Activated naive CD8-positive, alpha-beta T cell (primary cell): ENCODE data around the gene LRMDA.

ENCODE experiments used
- H3K27ac Mint-ChIP-seq: one replicate; pipeline ENCODE4 v1.8.0; 2021; ENCODE audit warnings: mixed read lengths
- H3K27me3 Mint-ChIP-seq: one replicate; pipeline ENCODE4 v1.8.0; 2021; ENCODE audit warnings: mixed read lengths
- H3K36me3 Mint-ChIP-seq: one replicate; pipeline ENCODE4 v1.8.0; 2021; ENCODE audit warnings: mixed read lengths
- H3K4me1 Mint-ChIP-seq: one replicate; pipeline ENCODE4 v1.8.0; 2021; ENCODE audit warnings: low read depth, mixed read lengths
- H3K4me3 Mint-ChIP-seq: one replicate; pipeline ENCODE4 v1.8.0; 2021; ENCODE audit warnings: mild to moderate bottlenecking, mixed read lengths
- H3K9me3 Mint-ChIP-seq: one replicate; pipeline ENCODE4 v1.8.0; 2021; ENCODE audit warnings: low read depth, mixed read lengths

The LRMDA gene

GRCh38 chr10:75646916-75647315 lies 215.5 kb downstream of the LRMDA start:
- Mint-ChIP-seq H3K4me3 (no peak overlapping the region), H3K36me3 (no peaks in the 10 kb centered on the region), H3K4me1 (no peaks in the 10 kb centered on the region), H3K27ac (no peak overlapping the region), H3K9me3 (peaks cover 6% of the 10 kb centered on the region), H3K27me3 (peaks cover 9% of the 10 kb centered on the region)

- no peaks in the 10 kb centered on the region for H3K4me1 Mint-ChIP-seq
- H3K27me3 Mint-ChIP-seq, result peaks cover 9% of the 10 kb centered on the region
- H3K36me3 Mint-ChIP-seq, result no peaks in the 10 kb centered on the region
- no peak overlapping the region for H3K27ac Mint-ChIP-seq
- H3K9me3 Mint-ChIP-seq, result peaks cover 6% of the 10 kb centered on the region
- no peak overlapping the region for H3K4me3 Mint-ChIP-seq
Measured at GRCh38 chr10:75647675-75648074, 216.3 kb downstream of the LRMDA start.

- Mint-ChIP-seq H3K27ac (no peak overlapping the region), H3K36me3 (no peaks in the 10 kb centered on the region), H3K4me1 (no peaks in the 10 kb centered on the region), H3K9me3 (peaks cover 6% of the 10 kb centered on the region), H3K4me3 (no peak overlapping the region), H3K27me3 (peaks cover 9% of the 10 kb centered on the region)
Measured at GRCh38 chr10:75648351-75648750, 216.9 kb downstream of the LRMDA start.

GRCh38 chr10:75648854-75649253 lies 217.4 kb downstream of the LRMDA start:
- H3K27me3 Mint-ChIP-seq, result peaks cover 11% of the 10 kb centered on the region

GRCh38 chr10:75649466-75649865 lies 218.0 kb downstream of the LRMDA start:
- Mint-ChIP-seq H3K27me3 (peaks cover 12% of the 10 kb centered on the region), H3K36me3 (no peaks in the 10 kb centered on the region), H3K27ac (no peak overlapping the region), H3K4me1 (no peaks in the 10 kb centered on the region), H3K9me3 (peaks cover 6% of the 10 kb centered on the region), H3K4me3 (no peak overlapping the region)

More at GRCh38 chr10:75648854-75649253, 217.4 kb downstream of the LRMDA start:
- Mint-ChIP-seq H3K27ac (no peak overlapping the region), H3K4me1 (no peaks in the 10 kb centered on the region), H3K9me3 (peaks cover 6% of the 10 kb centered on the region), H3K4me3 (no peak overlapping the region), H3K36me3 (no peaks in the 10 kb centered on the region)

- Mint-ChIP-seq H3K27me3 (peaks cover 12% of the 10 kb centered on the region), H3K4me1 (no peaks in the 10 kb centered on the region), H3K9me3 (peaks cover 6% of the 10 kb centered on the region), H3K4me3 (no peak overlapping the region), H3K27ac (no peak overlapping the region), H3K36me3 (no peaks in the 10 kb centered on the region)
Measured at GRCh38 chr10:75650648-75651047, 219.2 kb downstream of the LRMDA start.

- no peaks in the 10 kb centered on the region for H3K4me1 Mint-ChIP-seq
- no peak overlapping the region for H3K4me3 Mint-ChIP-seq
- H3K36me3 Mint-ChIP-seq, result no peaks in the 10 kb centered on the region
- H3K9me3 Mint-ChIP-seq, result peaks cover 6% of the 10 kb centered on the region
- H3K27me3 Mint-ChIP-seq, result peaks cover 12% of the 10 kb centered on the region
- no peak overlapping the region for H3K27ac Mint-ChIP-seq
Measured at GRCh38 chr10:75651417-75651816, 220.0 kb downstream of the LRMDA start.

- Mint-ChIP-seq H3K36me3 (no peaks in the 10 kb centered on the region), H3K27me3 (peaks cover 18% of the 10 kb centered on the region), H3K4me1 (no peaks in the 10 kb centered on the region), H3K9me3 (peaks cover 6% of the 10 kb centered on the region), H3K4me3 (no peak overlapping the region), H3K27ac (no peak overlapping the region)
Measured at GRCh38 chr10:75652146-75652740, 220.8 kb downstream of the LRMDA start.

- H3K4me1 Mint-ChIP-seq, result no peaks in the 10 kb centered on the region
- H3K9me3 Mint-ChIP-seq, result peaks cover 6% of the 10 kb centered on the region
- H3K27me3 Mint-ChIP-seq, result peaks cover 18% of the 10 kb centered on the region
- H3K36me3 Mint-ChIP-seq, result no peaks in the 10 kb centered on the region
- no peak overlapping the region for H3K4me3 Mint-ChIP-seq
- H3K27ac Mint-ChIP-seq, result no peak overlapping the region
Measured at GRCh38 chr10:75653761-75654160, 222.3 kb downstream of the LRMDA start.

GRCh38 chr10:75654171-75654771 lies 222.8 kb downstream of the LRMDA start:
- Mint-ChIP-seq H3K9me3 (peaks cover 5% of the 10 kb centered on the region), H3K36me3 (no peaks in the 10 kb centered on the region), H3K27ac (no peak overlapping the region), H3K4me3 (no peak overlapping the region), H3K27me3 (peaks cover 17% of the 10 kb centered on the region), H3K4me1 (no peaks in the 10 kb centered on the region)

- peaks cover under 1% of the 10 kb centered on the region for H3K9me3 Mint-ChIP-seq
- H3K27me3 Mint-ChIP-seq, result peaks cover 13% of the 10 kb centered on the region
- no peaks in the 10 kb centered on the region for H3K4me1 Mint-ChIP-seq
- no peak overlapping the region for H3K27ac Mint-ChIP-seq
- no peaks in the 10 kb centered on the region for H3K36me3 Mint-ChIP-seq
- H3K4me3 Mint-ChIP-seq, result no peak overlapping the region
Measured at GRCh38 chr10:75654772-75655171, 223.3 kb downstream of the LRMDA start.

GRCh38 chr10:75655791-75656451 lies 224.5 kb downstream of the LRMDA start:
- H3K9me3 Mint-ChIP-seq, result no peaks in the 10 kb centered on the region
- H3K4me1 Mint-ChIP-seq, result no peaks in the 10 kb centered on the region
- H3K27ac Mint-ChIP-seq, result no peak overlapping the region
- H3K4me3 Mint-ChIP-seq, result no peak overlapping the region
- H3K27me3 Mint-ChIP-seq, result peaks cover 14% of the 10 kb centered on the region
- H3K36me3 Mint-ChIP-seq, result no peaks in the 10 kb centered on the region

GRCh38 chr10:75657351-75657750 lies 225.9 kb downstream of the LRMDA start:
- Mint-ChIP-seq H3K36me3 (no peaks in the 10 kb centered on the region), H3K27me3 (peaks cover 14% of the 10 kb centered on the region), H3K4me1 (no peaks in the 10 kb centered on the region), H3K27ac (no peak overlapping the region), H3K9me3 (no peaks in the 10 kb centered on the region), H3K4me3 (no peak overlapping the region)

GRCh38 chr10:75658036-75658435 lies 226.6 kb downstream of the LRMDA start:
- Mint-ChIP-seq H3K4me3 (no peak overlapping the region), H3K27ac (no peak overlapping the region), H3K36me3 (no peaks in the 10 kb centered on the region), H3K9me3 (no peaks in the 10 kb centered on the region), H3K4me1 (no peaks in the 10 kb centered on the region), H3K27me3 (peaks cover 14% of the 10 kb centered on the region)

- no peaks in the 10 kb centered on the region for H3K4me1 Mint-ChIP-seq
- H3K27me3 Mint-ChIP-seq, result peaks cover 16% of the 10 kb centered on the region
- H3K9me3 Mint-ChIP-seq, result no peaks in the 10 kb centered on the region
- H3K36me3 Mint-ChIP-seq, result no peaks in the 10 kb centered on the region
- H3K4me3 Mint-ChIP-seq, result no peak overlapping the region
- no peak overlapping the region for H3K27ac Mint-ChIP-seq
Measured at GRCh38 chr10:75658496-75658895, 227.1 kb downstream of the LRMDA start.
